Measurements from ENCODE around the gene TFF3.

GRCh38 chr21:42272984-42273600 lies 42.1 kb downstream of the TFF3 start:
- TF ChIP-seq CTCF (conservative IDR thresholded peaks at IDR 0.05 in 1 of 2, IDR thresholded peaks at IDR 0.05 in 1 of 2; ENCODE audit: extremely low read depth in 1 of 2, insufficient read depth in 1 of 2, low read depth in 1 of 2, low read length in 2 of 2) (no peak), EZH2 (IDR thresholded peaks at IDR 0.05; ENCODE audit: borderline replicate concordance, low read length) (no peak)

Data from mammary epithelial cell (primary cell).